ENCODE measurements around the gene UBXN11. TPM values are rescaled to one million over a fixed set of nuclear protein-coding genes. Genes with fewer than 3 reads are reported as not detected.

Gene UBXN11
- total RNA-seq, 1 donor from 2014 or later, result 23.1 TPM

DNA sequence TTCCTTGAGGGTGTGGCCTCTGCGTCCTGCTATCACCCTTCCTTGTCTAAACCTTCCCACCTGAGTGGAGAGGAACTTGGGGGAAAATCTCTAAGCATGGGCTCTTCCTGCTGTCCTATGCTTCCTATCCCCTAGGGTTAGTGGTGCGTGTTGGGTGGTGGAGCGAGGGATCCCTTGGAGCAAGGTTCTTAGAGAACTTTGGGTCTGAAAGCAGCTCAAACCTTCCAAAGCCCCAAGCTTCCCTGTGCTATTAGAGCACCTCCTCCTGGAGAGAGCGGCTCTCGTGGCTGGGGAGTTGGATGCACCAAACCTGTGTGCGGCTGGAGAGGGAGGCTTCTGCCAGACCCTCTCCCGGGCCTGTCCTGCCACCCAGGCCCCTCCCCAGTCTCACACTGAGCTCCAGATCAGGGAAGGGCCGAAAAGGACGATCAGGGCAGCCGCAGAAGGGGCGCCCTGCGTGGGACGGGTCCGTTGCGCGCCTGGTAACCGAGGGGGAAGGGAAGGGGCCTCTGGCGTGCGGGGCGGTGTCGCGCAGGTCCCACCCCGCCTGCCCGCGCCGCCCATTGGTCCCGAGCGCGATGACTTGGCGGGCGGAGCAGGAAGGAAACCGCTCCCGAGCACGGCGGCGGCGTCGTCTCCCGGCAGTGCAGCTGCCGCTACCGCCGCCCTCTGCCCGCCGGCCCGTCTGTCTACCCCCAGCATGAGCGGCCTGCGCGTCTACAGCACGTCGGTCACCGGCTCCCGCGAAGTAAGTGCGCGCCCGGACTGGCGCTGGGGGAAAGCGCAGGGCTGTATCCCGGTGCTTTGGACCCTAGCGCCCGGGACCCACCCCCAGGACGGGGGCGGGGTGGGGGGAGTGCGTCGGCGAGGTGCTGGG, 26.7 kb downstream of the UBXN11 start, which contains the start of gene SH3BGRL3:
Gene SH3BGRL3, plus strand, starts transcription at position 631 of the 877 bp plus-strand sequence. Its CDS starts 70 bp downstream, at position 701.
- DNase-seq (ENCODE audit: low spot score) (peak; percentile 92), ATAC-seq (peak; percentile 92)
- intact Hi-C loops (cut with DNase I), result loop anchor here (5.0 kb wide), 1 partner anchor 38 kb away; the partner anchor contains the start of gene CD52

DNA sequence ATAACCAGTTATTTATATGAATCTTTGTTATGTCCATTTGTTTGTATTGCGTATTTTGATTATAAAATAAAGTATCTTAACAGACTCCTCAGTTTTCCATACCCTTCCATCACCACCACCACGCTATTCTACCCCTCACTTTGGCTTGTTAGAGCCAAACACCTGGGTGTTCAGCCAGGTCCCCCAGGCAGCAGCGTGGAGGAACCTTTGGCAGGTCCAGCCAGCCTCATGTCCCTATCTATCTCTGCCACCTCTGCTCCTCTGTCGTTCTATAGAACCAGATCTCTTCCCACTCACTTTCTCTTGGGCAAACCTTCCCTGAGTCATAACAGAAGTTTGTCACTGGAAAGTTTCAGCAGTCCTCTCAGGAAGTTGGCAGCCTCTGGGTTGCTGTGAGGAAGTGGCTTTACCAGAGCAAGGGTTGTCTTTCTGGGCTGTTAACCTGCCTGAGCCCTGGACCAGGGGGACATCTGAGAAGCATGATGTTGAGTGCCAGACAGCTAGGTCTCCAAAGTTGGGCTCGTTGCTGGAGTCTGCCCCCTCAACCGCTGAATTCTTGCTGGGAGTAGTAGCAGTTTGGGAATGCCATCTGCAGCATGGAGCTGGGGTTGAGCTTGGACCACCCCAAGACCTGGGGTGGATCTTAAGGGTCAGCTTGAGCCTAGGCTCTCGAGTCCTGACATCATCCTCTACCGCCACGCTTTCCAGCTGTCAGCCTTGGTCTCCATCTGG, 27.5 kb downstream of the UBXN11 start:
- no peak for DNase-seq (ENCODE audit: low spot score)
- no peak for ATAC-seq
- intact Hi-C loops (cut with DNase I), result no loop called here

DNA sequence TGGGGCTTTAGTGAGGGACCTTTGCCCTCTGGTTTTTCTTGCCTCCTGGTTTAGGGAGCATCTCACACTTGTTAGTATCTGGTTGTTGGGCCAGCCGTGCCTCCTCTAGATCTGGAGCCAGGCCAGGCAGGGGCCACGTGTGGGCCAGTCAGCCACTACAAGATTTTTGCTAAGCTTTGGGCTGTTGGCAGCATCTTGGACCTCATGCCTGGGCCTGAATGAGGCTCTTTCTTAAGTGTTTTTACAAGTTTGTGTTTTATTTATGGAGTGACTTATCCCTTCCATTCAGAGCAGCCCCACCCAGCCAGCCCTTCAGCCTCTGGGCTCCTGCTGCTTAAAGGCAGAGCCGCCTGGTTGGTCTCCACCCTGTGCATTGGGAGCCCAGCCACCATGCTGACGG, 28.1 kb downstream of the UBXN11 start:
- intact Hi-C loops (cut with DNase I), result no loop called here
- DNase-seq (ENCODE audit: low spot score), result no peak
- no peak for ATAC-seq

DNA sequence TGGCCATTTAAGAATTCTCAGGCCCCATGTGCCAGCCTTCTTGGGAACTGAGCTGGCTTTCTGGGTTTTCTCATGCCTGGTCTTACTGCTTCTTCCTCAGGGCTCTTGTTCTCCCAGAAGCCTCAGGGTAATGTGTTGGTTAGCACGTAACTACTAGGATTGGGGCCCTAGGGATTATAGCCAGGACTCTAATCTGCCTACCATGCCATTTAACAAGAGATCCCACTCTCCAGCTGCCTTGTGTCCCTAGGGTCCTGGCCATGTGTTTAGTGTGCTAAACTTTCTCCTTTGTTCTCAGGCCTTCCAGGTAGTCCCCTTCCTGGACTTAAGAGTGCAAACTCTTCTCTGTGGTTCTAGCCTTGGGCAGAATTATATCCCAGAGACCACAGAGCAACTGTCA, 28.7 kb downstream of the UBXN11 start:
- intact Hi-C loops (cut with DNase I), result no loop called here
- ATAC-seq, result no peak
- no peak for DNase-seq (ENCODE audit: low spot score)

DNA sequence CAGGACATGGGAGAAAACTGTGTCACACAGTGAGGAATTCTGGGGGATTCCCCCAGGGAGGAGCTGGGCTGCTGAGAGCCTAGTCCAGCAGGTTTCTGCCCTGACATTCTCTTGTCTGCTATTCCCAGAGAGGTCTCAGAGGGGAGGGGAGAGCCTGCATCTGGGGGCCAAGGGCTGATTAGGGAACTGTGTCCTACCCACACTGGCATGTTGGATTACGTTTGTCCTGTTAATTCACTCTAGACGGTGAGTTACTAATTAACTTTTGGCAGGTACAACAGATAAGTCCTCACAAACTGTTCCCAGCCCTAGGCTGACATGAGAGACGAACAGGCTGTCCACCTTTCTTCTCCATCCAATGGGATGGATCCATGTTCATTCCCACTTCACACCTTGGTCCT, 29.2 kb downstream of the UBXN11 start:
- DNase-seq (ENCODE audit: low spot score) (no peak), ATAC-seq (no peak)
- intact Hi-C loops (cut with DNase I), result no loop called here

DNA sequence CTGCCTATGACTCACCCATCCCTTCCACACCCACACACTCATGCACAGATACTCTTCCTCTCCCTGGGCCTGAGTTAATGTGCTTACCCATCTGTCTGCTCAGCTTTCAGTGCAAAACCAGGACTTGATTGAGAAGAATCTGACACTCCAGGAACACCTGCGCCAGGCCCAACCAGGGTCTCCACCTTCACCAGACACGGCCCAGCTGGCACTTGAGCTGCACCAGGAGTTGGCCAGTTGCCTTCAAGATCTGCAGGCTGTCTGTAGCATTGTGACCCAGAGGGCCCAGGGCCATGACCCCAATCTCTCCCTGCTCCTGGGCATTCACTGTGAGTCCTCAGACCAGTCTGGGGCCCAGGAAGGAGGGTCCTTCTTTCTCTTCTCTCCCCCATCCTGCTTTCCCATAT, 30.0 kb downstream of the UBXN11 start:
- ATAC-seq, result no peak
- peak; percentile 66 for DNase-seq (ENCODE audit: low spot score)
- intact Hi-C loops (cut with DNase I), result no loop called here

DNA sequence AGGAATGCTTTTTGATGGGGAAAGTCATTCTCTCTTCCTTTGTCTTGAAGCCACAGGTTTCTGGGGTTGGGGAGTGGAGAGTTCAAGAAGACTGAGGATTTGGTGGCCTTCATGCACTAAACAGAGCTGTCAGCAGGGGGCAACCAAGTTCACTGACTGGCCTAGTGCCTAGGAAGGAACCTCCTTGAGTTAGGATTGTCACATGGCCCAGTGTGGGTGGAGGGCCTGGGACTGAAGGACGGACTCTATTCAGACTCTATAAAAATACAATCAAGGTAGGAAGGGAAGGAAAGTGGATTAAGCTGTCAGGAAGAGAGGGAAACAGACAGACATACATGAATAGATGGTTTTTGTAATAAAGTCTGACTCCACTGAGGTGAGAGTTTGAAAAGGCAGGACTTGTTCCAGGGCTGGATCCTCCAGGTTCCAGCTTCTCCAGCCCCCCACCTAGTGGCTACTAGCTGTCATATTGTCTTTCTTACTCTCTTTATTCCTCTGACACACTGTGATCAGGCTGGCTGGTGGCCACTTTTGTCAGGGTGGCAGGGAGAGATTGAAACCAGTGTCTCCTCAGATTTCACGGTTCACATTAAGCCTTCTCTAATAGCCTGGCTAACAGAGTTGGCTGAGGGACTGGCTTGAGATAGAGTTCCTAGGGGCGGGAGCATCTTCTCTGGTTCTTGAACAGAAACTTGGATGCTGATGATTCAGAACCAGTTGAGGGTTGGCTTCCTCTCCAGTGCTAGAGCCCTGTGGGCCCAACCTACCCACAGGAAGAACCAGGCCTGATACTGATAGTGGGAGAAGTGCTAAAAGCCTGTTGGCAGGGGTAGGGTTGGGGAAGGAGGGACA, 30.6 kb downstream of the UBXN11 start:
- intact Hi-C loops (cut with DNase I), result no loop called here
- DNase-seq (ENCODE audit: low spot score), result peak; percentile 92
- ATAC-seq, result peak; percentile 79

DNA sequence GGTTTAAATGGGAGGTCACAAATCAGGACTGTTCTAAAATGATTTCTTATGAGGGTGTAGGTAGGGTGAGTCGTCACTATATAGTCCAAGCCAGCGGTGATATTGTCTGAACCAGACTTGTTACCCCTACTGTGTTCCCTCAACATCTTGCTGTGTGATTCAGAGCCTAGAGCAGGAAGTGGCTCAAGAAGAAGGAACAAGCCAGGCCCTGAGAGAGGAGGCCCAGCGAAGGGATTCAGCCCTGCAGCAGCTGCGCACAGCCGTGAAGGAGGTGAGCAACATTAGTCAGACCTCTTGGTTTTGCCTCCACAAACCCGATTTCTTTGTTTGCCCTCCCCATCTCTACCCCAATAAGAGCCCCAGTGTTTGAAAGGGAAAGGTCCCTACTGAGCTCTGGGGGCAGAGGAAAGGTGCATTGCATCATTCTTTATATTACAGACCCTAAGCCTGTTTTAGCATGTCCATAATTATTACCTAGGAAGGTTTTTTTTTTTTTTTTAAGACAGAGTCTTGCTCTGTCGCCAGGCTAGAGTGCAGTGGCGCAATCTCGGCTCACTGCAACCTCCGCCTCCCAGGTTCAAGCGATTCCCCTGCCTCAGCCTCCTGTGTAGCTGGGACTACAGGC, 31.5 kb downstream of the UBXN11 start:
- intact Hi-C loops (cut with DNase I), result no loop called here
- no peak for ATAC-seq
- DNase-seq (ENCODE audit: low spot score), result no peak

DNA sequence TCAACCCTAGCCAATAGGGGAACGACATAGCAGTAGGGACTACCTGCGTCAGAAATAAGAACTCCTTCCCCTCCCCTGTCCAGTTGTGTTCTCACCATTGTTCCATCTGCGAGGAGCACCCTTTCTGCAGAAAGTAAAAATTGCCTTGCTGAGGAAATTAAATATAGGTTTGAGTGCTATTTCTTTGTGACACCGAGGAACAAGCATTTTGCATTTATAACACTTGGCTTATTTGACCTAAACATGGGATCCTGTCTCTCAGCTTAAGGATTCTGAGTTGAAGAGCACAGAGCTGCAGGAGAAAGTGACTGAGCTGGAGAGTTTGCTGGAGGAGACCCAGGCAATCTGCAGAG, 37.3 kb downstream of the UBXN11 start:
- ATAC-seq (no peak), DNase-seq (ENCODE audit: low spot score) (no peak)
- intact Hi-C loops (cut with DNase I), result no loop called here

DNA sequence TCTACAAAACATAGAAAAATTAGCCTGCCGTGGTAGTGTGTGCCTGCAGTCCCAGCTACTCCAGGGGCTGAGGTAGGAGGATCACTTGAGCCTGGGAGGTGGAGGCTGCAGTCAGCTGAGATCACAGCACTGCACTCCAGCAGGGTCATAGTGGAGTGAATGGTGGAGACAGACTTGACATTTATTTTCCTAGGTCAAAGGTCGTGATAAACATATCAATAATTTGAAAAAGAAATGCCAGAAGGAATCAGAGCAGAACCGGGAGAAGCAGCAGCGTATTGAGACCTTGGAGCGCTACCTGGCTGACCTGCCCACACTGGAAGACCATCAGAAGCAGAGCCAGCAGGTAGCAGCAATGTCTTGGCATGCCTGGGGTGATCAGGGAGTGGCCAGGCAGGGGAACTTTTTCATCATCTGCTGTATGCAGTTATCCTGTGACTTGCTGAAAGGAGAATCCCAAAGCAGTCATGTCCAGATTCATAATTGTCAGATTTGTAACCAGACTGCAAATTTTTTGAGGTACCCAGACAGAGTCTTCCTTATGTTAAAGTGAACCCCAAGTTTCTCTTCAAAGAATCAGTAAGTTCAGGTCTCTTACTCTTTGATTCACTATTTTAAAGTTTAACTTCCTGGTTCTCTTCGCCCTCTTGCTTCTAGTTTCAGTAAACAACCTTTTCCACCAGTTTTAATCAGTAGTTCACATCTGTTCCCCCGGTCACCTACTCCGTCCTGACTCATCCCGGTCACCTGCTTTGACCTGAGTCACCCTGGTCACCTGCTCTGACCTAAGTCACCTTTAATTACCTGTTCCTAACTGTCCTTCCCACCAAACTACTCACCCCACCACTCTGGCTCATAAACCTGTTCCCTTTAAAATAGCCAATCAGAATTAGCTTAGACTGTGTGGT, 37.9 kb downstream of the UBXN11 start:
- no peak for ATAC-seq
- intact Hi-C loops (cut with DNase I), result no loop called here
- no peak for DNase-seq (ENCODE audit: low spot score)

DNA sequence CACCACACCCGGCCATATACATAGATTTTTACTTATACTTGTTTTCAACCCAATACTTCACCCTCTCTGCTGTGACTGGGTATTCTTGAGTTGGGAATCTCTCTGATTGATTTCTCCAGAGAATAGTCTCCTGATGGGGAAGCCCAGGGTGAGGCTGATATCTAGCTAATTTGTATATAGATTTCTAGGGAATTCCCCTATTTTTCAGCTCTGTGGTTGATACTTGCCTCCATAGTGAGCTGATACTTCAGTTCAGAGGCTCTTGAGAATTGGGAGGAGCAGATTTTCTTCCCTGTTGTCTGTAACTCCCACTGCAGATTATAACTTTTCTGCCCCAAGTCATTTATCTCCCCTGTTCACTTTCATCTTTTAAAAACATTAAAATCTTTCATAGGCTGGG, 41.0 kb downstream of the UBXN11 start:
- no peak for ATAC-seq
- intact Hi-C loops (cut with DNase I), result no loop called here
- DNase-seq (ENCODE audit: low spot score), result no peak

DNA sequence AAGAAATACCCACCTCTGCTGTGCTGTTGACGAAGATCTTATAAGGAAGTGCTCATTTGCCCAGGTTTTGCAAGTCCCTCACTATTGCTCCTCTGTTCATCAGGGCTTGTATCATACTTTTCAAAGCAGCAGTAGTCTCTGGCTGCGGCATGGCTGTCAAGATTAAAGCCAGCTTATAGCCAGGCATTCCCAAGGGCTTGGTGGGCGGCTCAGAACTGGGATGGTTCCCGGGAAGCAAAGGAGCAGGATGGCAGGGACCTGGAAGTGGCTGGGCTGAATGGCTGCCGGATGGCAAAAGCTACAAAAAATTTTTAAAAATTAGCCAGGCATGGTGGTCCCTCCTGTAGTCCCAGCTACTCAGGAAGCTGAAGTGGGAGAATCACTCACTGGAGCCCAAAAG, 43.2 kb downstream of the UBXN11 start:
- intact Hi-C loops (cut with DNase I), result no loop called here
- ATAC-seq (no peak), DNase-seq (ENCODE audit: low spot score) (no peak)

DNA sequence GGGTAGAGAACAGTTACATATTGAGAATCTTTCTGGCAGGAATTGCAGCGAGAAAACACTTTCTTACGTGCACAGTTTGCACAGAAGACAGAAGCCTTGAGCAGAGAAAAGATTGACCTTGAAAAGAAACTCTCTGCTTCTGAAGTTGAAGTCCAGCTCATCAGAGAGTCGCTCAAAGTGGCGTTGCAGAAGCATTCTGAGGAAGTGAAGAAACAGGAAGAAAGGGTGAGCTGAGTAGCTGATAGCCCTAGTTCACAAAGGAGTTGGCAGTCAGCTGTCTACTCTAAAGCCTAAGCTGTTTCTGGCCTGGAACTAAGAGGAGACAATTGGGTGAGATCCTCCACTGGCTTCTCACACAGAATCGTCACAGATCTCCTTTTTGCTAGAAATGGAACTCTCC, 46.9 kb downstream of the UBXN11 start:
- ATAC-seq (no peak), DNase-seq (ENCODE audit: low spot score) (no peak)
- intact Hi-C loops (cut with DNase I), result no loop called here

DNA sequence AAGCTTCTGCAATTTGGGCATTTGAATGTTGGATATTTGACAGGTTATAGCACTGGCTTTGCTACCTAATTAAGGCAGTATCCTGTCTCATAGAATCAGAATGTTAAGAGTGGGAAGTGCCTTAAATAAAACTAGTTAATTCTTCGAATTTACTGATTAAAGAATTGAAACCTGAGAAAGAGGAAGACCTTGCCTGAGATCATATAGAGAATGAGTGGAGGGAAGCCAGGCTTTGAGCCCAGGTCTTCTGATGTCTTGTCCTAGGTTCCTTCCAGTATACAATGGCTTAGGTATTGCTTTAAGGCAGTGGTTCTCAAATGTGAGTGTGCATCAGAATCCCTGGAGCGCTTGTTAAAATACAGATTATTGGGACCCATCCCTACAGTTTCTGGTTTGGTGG, 47.4 kb downstream of the UBXN11 start:
- intact Hi-C loops (cut with DNase I), result no loop called here
- ATAC-seq (no peak), DNase-seq (ENCODE audit: low spot score) (no peak)

DNA sequence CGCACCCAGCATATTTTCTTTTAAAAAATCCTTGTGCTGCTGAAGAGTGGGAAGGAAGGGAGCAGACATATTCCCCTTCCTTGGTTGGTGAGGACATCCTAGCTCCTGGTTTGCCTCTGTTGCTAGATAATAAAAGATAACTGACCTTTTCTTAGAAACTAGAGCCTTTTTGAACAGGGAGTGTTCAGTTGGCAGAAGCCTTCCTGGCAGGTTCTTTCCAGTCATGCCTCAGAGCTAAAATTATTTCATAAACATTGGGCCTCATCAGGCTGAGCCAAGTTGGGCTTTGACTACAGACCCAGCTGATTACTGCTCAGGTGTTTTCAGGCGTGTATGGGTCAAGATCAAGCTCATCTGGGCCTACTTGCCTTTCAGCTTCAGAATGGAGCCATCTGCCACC, 49.2 kb downstream of the UBXN11 start:
- no peak for ATAC-seq
- no peak for DNase-seq (ENCODE audit: low spot score)
- intact Hi-C loops (cut with DNase I), result no loop called here

DNA sequence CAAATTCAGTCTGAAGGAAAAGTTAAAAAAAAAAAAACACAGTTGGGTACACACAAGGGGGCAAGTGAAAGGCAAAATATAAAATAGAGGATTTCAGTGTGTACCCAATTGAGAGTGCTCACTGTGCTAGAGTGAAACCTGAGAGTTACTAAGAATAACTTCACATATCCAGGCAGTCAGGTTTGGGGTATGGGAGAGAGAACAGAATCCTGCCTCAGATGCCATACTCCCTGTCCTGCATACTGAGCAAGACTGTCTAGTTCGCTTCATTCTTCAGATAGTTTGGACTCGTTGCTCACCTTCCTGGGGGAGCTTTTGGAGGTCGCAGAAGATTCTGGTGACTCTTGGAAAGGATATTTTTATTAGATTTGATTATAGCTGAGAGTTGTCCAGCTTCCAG, 52.0 kb downstream of the UBXN11 start:
- no peak for DNase-seq (ENCODE audit: low spot score)
- no peak for ATAC-seq
- intact Hi-C loops (cut with DNase I), result no loop called here

DNA sequence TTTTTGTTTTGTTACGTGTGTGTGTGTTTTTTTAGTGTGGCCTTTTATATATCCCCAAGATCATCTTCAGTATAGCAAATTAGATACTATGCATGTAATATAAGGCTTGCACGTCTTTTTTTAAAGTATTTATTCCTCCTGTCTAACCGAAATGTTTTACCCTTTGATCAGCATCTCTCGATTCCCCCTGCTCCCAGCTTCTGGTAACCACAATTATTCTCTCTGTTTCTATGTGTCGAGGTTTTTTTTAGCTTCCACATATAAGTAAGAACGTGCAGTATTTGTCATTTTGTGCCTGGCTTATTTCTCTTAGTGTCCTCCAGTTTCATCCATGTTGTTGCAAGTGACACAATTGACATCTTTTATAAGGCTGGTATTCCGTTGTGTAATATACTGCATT, 53.7 kb downstream of the UBXN11 start:
- intact Hi-C loops (cut with DNase I), result no loop called here
- DNase-seq (ENCODE audit: low spot score) (no peak), ATAC-seq (no peak)

DNA sequence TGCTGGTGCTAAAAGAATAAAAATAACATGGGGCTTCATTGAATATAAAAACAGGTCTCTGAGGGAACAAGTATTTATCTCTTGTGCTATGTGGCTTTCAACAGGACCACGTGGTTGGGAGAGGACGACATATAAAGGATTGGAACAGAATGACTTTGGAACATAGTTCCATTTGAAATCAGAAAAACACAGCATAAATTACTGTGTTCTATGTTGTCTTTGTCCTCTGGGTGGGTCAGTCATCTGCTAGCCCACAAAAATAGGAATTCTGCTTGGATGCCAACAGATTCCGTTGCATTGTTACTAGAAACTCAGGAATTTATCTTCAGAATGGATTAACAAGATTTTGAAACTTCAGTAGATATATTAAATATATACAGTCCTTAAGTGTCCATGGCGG, 66.5 kb downstream of the UBXN11 start:
- ATAC-seq, result no peak
- no peak for DNase-seq (ENCODE audit: low spot score)
- intact Hi-C loops (cut with DNase I), result no loop called here

Data from sciatic nerve (tissue), 2 donors.